Aorta (tissue), 5 donors: ENCODE results near the gene SLC8A2. TPM values are rescaled to one million over a fixed set of nuclear protein-coding genes. Genes with fewer than 3 reads are reported as not detected.

ENCODE experiments used
- ATAC-seq: fragments of 200-7000 bp; cut with Tn5 transposase; one replicate; pipeline ENCODE4 v1.9.1; 2022; ENCODE audit warnings: moderate library complexity; ENCODE audit not compliant: low FRiP score
- DNase-seq, 2 donors: peaks; one replicate each; pipeline ENCODE4 v3.0.0-alpha.2; 2020
- H3K27ac ChIP-seq, 2 donors: one replicate each; pipeline ENCODE4 v1.5.1; 2013; ENCODE audit warnings: low read length in 2 of 2, mild to moderate bottlenecking in 2 of 2, moderate library complexity in 2 of 2, control low read depth in 1 of 2, inconsistent platforms in 1 of 2, low read depth in 1 of 2
- H3K27me3 ChIP-seq, 2 donors: one replicate each; pipeline ENCODE4 v1.6.1; 2013; ENCODE audit warnings: control low read depth in 1 of 2, low read length in 1 of 2, mild to moderate bottlenecking in 1 of 2, moderate library complexity in 1 of 2; ENCODE audit not compliant: insufficient read depth in 2 of 2, control insufficient read depth in 1 of 2
- H3K36me3 ChIP-seq, 2 donors: one replicate each; pipeline ENCODE4 v1.6.1; 2013; ENCODE audit warnings: control low read depth in 1 of 2, low read length in 1 of 2, mild to moderate bottlenecking in 1 of 2; ENCODE audit not compliant: insufficient read depth in 2 of 2, control insufficient read depth in 1 of 2
- H3K4me1 ChIP-seq, 2 donors: one replicate each; pipeline ENCODE4 v1.6.1; 2013; ENCODE audit warnings: low read length in 2 of 2, control low read depth in 1 of 2, mild to moderate bottlenecking in 1 of 2, moderate library complexity in 1 of 2; ENCODE audit not compliant: insufficient read depth in 2 of 2, control insufficient read depth in 1 of 2
- H3K4me3 ChIP-seq, 2 donors: one replicate each; pipeline ENCODE4 v1.5.1; 2013; ENCODE audit warnings: low read length in 2 of 2, control low read depth in 1 of 2, mild to moderate bottlenecking in 1 of 2
- H3K9me3 ChIP-seq: one replicate; pipeline ENCODE4 v1.6.1; 2013; ENCODE audit warnings: mild to moderate bottlenecking, low read length; ENCODE audit not compliant: control insufficient read depth
- WGBS, 2 donors: extraction: QIAGEN DNeasy Blood & Tissue Kit; methylation state at CpG; one replicate each; pipeline ENCODE4 v1.1.7; 2013; 5-methylcytosine and 5-hydroxymethylcytosine counted together
- intact Hi-C, 2 donors: fragments of 100-400 bp; cut with DNase I; formaldehyde crosslinking; loops; one replicate each; pipeline versions ENCODE4 v1.14.2 to v1.15.0; 2022
- polyA plus RNA-seq, 2 donors: library from polyadenylated mRNA; stranded (reverse); fragments of 200-250 nt; gene quantifications; one replicate each; pipeline ENCODE4 v1.2.3, GENCODE V29; 2013
- total RNA-seq, 2 donors: library from RNA; stranded (reverse); fragmentation: NEBNext Ultra II Directional; extraction: Animal tissue kit (Norgen Biotek cat#: 25700); gene quantifications; one replicate each; pipeline ENCODE4 v1.2.1, GENCODE V29; 2021
- donor health status: healthy with polysubstance abuse.
- donor health status: Bipolar disorder and iron deficiency.
- donor health status: DM: no; HTN: no; CAD: no.
- donor health status: DM: no; HTN: no; CAD: no.
- donor health status: DM: yes; HTN: yes; CAD: no.

Gene SLC8A2
- total and polyA plus RNA-seq, 4 donors: 0.23 to 0.72 TPM; not detected in 2

GRCh38 chr19:47461876-47462275 lies 9.8 kb downstream of the SLC8A2 start:
- no peaks in the 10 kb centered on the region for H3K27me3 ChIP-seq
- no peak for ATAC-seq
- 70 to 81% methylated on average over 5 of the region's 5 CpGs for WGBS, 2 donors

GRCh38 chr19:47459477-47459876 lies 12.2 kb downstream of the SLC8A2 start:
- Histone ChIP-seq H3K9me3 (peaks cover 4% of the 10 kb centered on the region), H3K27me3 (no peaks in the 10 kb centered on the region), H3K4me3 (no peak overlapping the region), H3K4me1 (no peaks in the 10 kb centered on the region), H3K36me3 (no peaks in the 10 kb centered on the region), H3K27ac (no peak overlapping the region)
- whole genome bisulfite sequencing, 2 donors: 86% methylated on average over 13 to 14 of the region's 14 CpGs
- ATAC-seq (no peak), DNase-seq (no peak)
- intact Hi-C loops: no loop called here

More at GRCh38 chr19:47461876-47462275, 9.8 kb downstream of the SLC8A2 start:
- DNase-seq: no peak
- intact Hi-C loops: no loop called here
- H3K36me3 ChIP-seq: no peaks in the 10 kb centered on the region
- H3K4me1 ChIP-seq: no peaks in the 10 kb centered on the region
- H3K9me3 ChIP-seq: no peaks in the 10 kb centered on the region
- H3K4me3 ChIP-seq: no peak overlapping the region
- no peak overlapping the region for H3K27ac ChIP-seq

GRCh38 chr19:47458672-47459071 lies 13.0 kb downstream of the SLC8A2 start:
- H3K27me3 ChIP-seq: no peaks in the 10 kb centered on the region
- H3K36me3 ChIP-seq: no peaks in the 10 kb centered on the region
- intact Hi-C loops: no loop called here
- ATAC-seq (no peak), DNase-seq (no peak)
- peaks cover 4% of the 10 kb centered on the region for H3K9me3 ChIP-seq
- H3K27ac ChIP-seq: no peak overlapping the region
- no peaks in the 10 kb centered on the region for H3K4me1 ChIP-seq
- 30% methylated on average over 5 of the region's 5 CpGs for WGBS, 2 donors
- H3K4me3 ChIP-seq: no peak overlapping the region

- H3K9me3 ChIP-seq: peaks cover 4% of the 10 kb centered on the region
- no peaks in the 10 kb centered on the region for H3K36me3 ChIP-seq
- H3K4me1 ChIP-seq: no peaks in the 10 kb centered on the region
- H3K4me3 ChIP-seq: no peak overlapping the region
- 24 to 27% methylated on average over 74 to 77 of the region's 77 CpGs for WGBS, 2 donors
- DNase-seq: no peak
- no peaks in the 10 kb centered on the region for H3K27me3 ChIP-seq
- intact Hi-C loops: no loop called here
- no peak for ATAC-seq
- H3K27ac ChIP-seq: no peak overlapping the region
These were observed 14.8 kb downstream of the SLC8A2 start for GRCh38 chr19:47456721-47457474.

- intact Hi-C loops: no loop called here
- Histone ChIP-seq H3K27me3 (peaks cover 0 to 2% of the 10 kb centered on the region in 2 donors), H3K4me3 (no peak overlapping the region), H3K4me1 (no peaks in the 10 kb centered on the region), H3K9me3 (no peaks in the 10 kb centered on the region), H3K36me3 (no peaks in the 10 kb centered on the region), H3K27ac (no peak overlapping the region)
- DNase-seq (no peak), ATAC-seq (no peak)
- WGBS, 2 donors: 61 to 63% methylated on average over 7 of the region's 7 CpGs
These were observed 21.2 kb downstream of the SLC8A2 start for GRCh38 chr19:47450478-47450877.

- 16 to 31% methylated on average over 9 of the region's 9 CpGs for WGBS, 2 donors
- intact Hi-C loops: no loop called here
- Histone ChIP-seq H3K9me3 (peaks cover 3% of the 10 kb centered on the region), H3K4me3 (no peak overlapping the region), H3K27me3 (peaks cover 0 to 4% of the 10 kb centered on the region in 2 donors), H3K27ac (no peak overlapping the region), H3K36me3 (no peaks in the 10 kb centered on the region), H3K4me1 (no peaks in the 10 kb centered on the region)
- no peak for DNase-seq
- ATAC-seq: no peak
These were observed 23.3 kb downstream of the SLC8A2 start for GRCh38 chr19:47448360-47448727.

GRCh38 chr19:47447470-47448359 lies 24.0 kb downstream of the SLC8A2 start:
- Histone ChIP-seq H3K36me3 (no peaks in the 10 kb centered on the region), H3K9me3 (peaks cover 3% of the 10 kb centered on the region), H3K27me3 (peaks cover 0 to 4% of the 10 kb centered on the region in 2 donors), H3K4me1 (no peaks in the 10 kb centered on the region), H3K27ac (no peak overlapping the region), H3K4me3 (no peak overlapping the region)
- WGBS, 2 donors: 3% methylated on average over 93 to 95 of the region's 95 CpGs
- DNase-seq (no peak), ATAC-seq (peak; percentile 23)
- intact Hi-C loops: no loop called here

GRCh38 chr19:47446534-47447469 lies 24.9 kb downstream of the SLC8A2 start:
- Histone ChIP-seq H3K27ac (no peak overlapping the region), H3K9me3 (peaks cover 3% of the 10 kb centered on the region), H3K36me3 (no peaks in the 10 kb centered on the region), H3K4me1 (no peaks in the 10 kb centered on the region), H3K27me3 (peaks cover 0 to 4% of the 10 kb centered on the region in 2 donors), H3K4me3 (no peak overlapping the region)
- DNase-seq (no peak), ATAC-seq (peak; percentile 15)
- intact Hi-C loops: no loop called here
- 11 to 19% methylated on average over 28 of the region's 28 CpGs for WGBS, 2 donors
